ENCODE data around the gene USP25. TPM values are rescaled to one million over a fixed set of nuclear protein-coding genes. Genes with fewer than 3 reads are reported as not detected.

Gene USP25
- total and polyA plus RNA-seq, 2 of the 8 experiments (the other 6 are each of a cell fraction or from before 2014, with no cell fraction given): 11.2 to 48.1 TPM

DNA sequence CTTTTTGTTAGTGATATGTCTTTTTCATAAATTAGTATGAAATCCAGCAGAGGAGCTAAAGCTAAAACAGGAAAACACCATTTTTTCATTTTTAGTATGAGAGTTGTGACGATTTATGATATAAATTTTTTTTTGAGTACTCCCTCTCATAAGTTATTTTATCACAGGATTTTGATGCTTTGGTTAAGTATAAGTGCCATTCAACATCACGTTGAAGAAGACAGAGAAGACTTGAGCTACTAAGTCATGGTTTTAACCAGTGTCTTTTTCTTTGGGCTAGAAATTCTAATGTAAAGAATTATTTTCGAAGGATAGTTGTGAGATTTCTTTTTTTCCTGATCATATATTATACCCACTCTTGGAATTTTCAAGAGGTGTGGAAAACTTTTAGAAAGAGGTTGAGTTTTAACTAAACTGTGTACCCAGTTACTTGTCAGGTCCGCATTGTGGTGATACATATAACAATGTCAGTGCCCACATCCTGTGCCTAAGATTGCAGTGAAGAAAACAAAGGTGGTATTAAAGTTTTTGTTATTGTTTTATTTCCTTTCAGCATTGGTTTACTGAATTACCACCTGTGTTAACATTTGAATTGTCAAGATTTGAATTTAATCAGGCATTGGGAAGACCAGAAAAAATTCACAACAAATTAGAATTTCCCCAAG lies 93.8 kb downstream of the USP25 start (continued):
- TF ChIP-seq, protein P1, sequence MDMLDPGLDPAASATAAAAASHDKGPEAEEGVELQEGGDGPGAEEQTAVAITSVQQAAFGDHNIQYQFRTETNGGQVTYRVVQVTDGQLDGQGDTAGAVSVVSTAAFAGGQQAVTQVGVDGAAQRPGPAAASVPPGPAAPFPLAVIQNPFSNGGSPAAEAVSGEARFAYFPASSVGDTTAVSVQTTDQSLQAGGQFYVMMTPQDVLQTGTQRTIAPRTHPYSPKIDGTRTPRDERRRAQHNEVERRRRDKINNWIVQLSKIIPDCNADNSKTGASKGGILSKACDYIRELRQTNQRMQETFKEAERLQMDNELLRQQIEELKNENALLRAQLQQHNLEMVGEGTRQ (IDR thresholded peaks at IDR 0.05; ENCODE audit: low read length): no peak

Data from H1 (cell line).